GM12878 (cell line): ENCODE data around the gene FRMD8. TPM values are rescaled to one million over a fixed set of nuclear protein-coding genes. Genes with fewer than 3 reads are reported as not detected.

ENCODE experiments used
- ATF7 ChIP-seq: fragments of 450-650 bp; IDR thresholded peaks from 2 replicates; pipeline ENCODE4 v1.6.1; 2016; ENCODE audit warnings: low read depth, mild to moderate bottlenecking
- BCL11A ChIP-seq: IDR thresholded peaks from 2 replicates; pipeline ENCODE4 v1.6.1; 2011; ENCODE audit warnings: low read depth, low read length
- CBFB ChIP-seq: IDR thresholded peaks from 2 replicates; pipeline ENCODE4 v1.6.1; 2016; ENCODE audit warnings: antibody characterized with exemption, low read depth
- CEBPB ChIP-seq, 2 experiments: fragments of 150-350 bp in 1 of 2; IDR thresholded peaks; 2 replicates each; pipeline ENCODE4 v1.6.1; 2012 to 2014; ENCODE audit warnings: low read depth in 2 of 2, low read length in 2 of 2, borderline replicate concordance in 1 of 2, inconsistent platforms in 1 of 2
- CHD1 ChIP-seq: IDR thresholded peaks from 2 replicates; pipeline ENCODE4 v1.6.1; 2012; ENCODE audit warnings: low read depth, low read length, improper control_type of control experiment
- FOXM1 ChIP-seq: IDR thresholded peaks from 2 replicates; pipeline ENCODE4 v1.6.1; 2012; ENCODE audit warnings: low read depth, mild to moderate bottlenecking, inconsistent platforms, low read length, moderate library complexity
- MYB ChIP-seq: fragments of 150-350 bp; IDR thresholded peaks from 2 replicates; pipeline ENCODE4 v1.6.1; 2014; ENCODE audit warnings: mild to moderate bottlenecking, low read depth, low read length, borderline replicate concordance
- NFXL1 ChIP-seq: fragments of 450-650 bp; IDR thresholded peaks from 2 replicates; pipeline ENCODE4 v1.6.1; 2017; ENCODE audit warnings: antibody characterized with exemption, mild to moderate bottlenecking, borderline replicate concordance
- PRDM15 ChIP-seq: fragments of 450-650 bp; formaldehyde crosslinking; IDR thresholded peaks from 2 replicates; pipeline ENCODE4 v1.4.0; 2020; ENCODE audit warnings: mild to moderate bottlenecking, moderate library complexity
- RUNX3 ChIP-seq: IDR thresholded peaks from 2 replicates; pipeline ENCODE4 v1.6.1; 2012; ENCODE audit warnings: low read length, inconsistent platforms
- SMC3 ChIP-seq: IDR thresholded peaks from 2 replicates; pipeline ENCODE4 v1.6.1; 2011; ENCODE audit warnings: low read length, improper control_type of control experiment, borderline replicate concordance
- SREBF2 ChIP-seq: IDR thresholded peaks from 2 replicates; pipeline ENCODE4 v1.6.1; 2012; ENCODE audit warnings: mild to moderate bottlenecking, low read length
- SUPT20H ChIP-seq: IDR thresholded peaks from 2 replicates; pipeline ENCODE4 v1.6.1; 2011; ENCODE audit warnings: low read depth, mild to moderate bottlenecking, low read length, moderate library complexity, borderline replicate concordance; ENCODE audit not compliant: control insufficient read depth
- WRNIP1 ChIP-seq: IDR thresholded peaks from 2 replicates; pipeline ENCODE4 v1.6.1; 2011; ENCODE audit warnings: low read depth, low read length, improper control_type of control experiment, borderline replicate concordance
- ZBTB40 ChIP-seq: fragments of 450-650 bp; IDR thresholded peaks from 2 replicates; pipeline ENCODE4 v1.6.1; 2016; ENCODE audit warnings: mild to moderate bottlenecking, moderate library complexity, borderline replicate concordance
- ZNF24 ChIP-seq: fragments of 450-650 bp; IDR thresholded peaks from 2 replicates; pipeline ENCODE4 v1.6.1; 2017; ENCODE audit warnings: antibody characterized with exemption, mild to moderate bottlenecking
- ZNF384 ChIP-seq: IDR thresholded peaks from 2 replicates; pipeline ENCODE4 v1.6.1; 2012; ENCODE audit warnings: low read depth, mild to moderate bottlenecking, low read length, improper control_type of control experiment, borderline replicate concordance
- ZZZ3 ChIP-seq: IDR thresholded peaks from 2 replicates; pipeline ENCODE4 v1.6.1; 2011; ENCODE audit warnings: low read depth; ENCODE audit not compliant: control insufficient read depth, insufficient read length
- polyA plus RNA-seq, 11 experiments: library from polyadenylated mRNA; depleted of rRNA in 4 of 11; unstranded in 6 of 11; stranded (reverse) in 5 of 11; fragments of >200 nt; fragmentation: Nextera tagmentation in 4 of 11; fragmentation: Illumina TruSeq in 1 of 11; extraction: Ambion mirVana in 4 of 11; extraction: Trizol in 1 of 11; gene quantifications; 1 replicate in 1 of 11; 2 replicates in 10 of 11; pipeline versions ENCODE4 v1.2.1 to v1.2.3, GENCODE V29; 2011 to 2016; ENCODE audit warnings: inconsistent platforms in 2 of 11, missing spikeins in 2 of 11, low read depth in 1 of 11
- total RNA-seq, 4 experiments: library from RNA; depleted of rRNA in 3 of 4; stranded (reverse); fragments of >200 nt in 3 of 4; fragmentation: Illumina TruSeq in 1 of 4; extraction: Trizol in 1 of 4; gene quantifications; 2 replicates each; pipeline versions ENCODE4 v1.2.1 to v1.2.3, GENCODE V29; 2013 to 2021
- TF ChIP-seq, protein P1 (sequence below): fragments of 450-650 bp; IDR thresholded peaks from 2 replicates; pipeline ENCODE4 v1.6.1; 2017; ENCODE audit warnings: mild to moderate bottlenecking, low read depth, inconsistent platforms; ENCODE audit not compliant: poor library complexity, severe bottlenecking

Gene FRMD8
- total and polyA plus RNA-seq, 10 of the 15 experiments (the other 5 are each of a cell fraction or from before 2014, with no cell fraction given) = 8.3 to 69.4 (median 28.0) TPM

DNA sequence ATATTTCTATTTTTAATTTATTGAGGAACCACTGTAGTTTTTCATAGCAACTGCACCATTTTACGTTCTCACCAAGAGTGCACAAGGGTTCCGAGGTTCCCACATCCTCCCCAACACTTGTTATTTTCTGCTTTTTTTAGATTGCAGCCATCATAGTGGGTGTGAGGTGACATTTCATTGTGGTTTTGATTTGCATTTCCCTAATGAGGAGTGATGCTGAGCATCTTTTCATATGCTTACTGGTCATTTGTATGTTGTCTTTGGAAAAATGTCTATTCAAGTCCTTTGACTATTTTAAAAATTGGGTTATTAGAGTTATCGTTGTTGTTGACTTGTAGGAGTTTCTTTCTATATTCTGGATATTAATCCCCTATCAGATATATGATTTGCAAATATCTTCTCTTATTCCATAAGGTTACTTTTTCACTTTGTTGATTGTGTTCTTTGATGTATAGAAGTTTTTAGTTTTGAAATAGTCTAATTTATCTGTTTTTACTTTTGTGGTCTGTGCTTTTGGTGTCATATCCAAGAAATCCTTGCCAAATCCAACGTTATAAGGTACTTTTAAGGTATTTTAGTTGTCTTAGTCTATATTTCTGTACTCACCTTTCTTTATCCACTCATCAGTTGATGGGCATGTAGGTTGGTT lies 45.1 kb downstream of the FRMD8 start (continued):
- TF ChIP-seq RUNX3 (no peak), ATF7 (peak; percentile 92), CEBPB (IDR thresholded peaks at IDR 0.05; ENCODE audit: borderline replicate concordance in 1 of 2, low read depth in 2 of 2, low read length in 2 of 2) (no peak), PRDM15 (no peak), ZNF384 (no peak), CBFB (peak; percentile 60), WRNIP1 (no peak), ZNF24 (no peak), NFXL1 (no peak), FOXM1 (no peak), SUPT20H (no peak), ZBTB40 (no peak), SREBF2 (no peak), MYB (no peak), CHD1 (no peak), ZZZ3 (no peak), BCL11A (peak; percentile 85), SMC3 (no peak)
- TF ChIP-seq, protein P1, sequence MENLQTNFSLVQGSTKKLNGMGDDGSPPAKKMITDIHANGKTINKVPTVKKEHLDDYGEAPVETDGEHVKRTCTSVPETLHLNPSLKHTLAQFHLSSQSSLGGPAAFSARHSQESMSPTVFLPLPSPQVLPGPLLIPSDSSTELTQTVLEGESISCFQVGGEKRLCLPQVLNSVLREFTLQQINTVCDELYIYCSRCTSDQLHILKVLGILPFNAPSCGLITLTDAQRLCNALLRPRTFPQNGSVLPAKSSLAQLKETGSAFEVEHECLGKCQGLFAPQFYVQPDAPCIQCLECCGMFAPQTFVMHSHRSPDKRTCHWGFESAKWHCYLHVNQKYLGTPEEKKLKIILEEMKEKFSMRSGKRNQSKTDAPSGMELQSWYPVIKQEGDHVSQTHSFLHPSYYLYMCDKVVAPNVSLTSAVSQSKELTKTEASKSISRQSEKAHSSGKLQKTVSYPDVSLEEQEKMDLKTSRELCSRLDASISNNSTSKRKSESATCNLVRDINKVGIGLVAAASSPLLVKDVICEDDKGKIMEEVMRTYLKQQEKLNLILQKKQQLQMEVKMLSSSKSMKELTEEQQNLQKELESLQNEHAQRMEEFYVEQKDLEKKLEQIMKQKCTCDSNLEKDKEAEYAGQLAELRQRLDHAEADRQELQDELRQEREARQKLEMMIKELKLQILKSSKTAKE = peak; percentile 79
